ENCODE measurements around the gene CALCA.

The CALCA gene

DNA sequence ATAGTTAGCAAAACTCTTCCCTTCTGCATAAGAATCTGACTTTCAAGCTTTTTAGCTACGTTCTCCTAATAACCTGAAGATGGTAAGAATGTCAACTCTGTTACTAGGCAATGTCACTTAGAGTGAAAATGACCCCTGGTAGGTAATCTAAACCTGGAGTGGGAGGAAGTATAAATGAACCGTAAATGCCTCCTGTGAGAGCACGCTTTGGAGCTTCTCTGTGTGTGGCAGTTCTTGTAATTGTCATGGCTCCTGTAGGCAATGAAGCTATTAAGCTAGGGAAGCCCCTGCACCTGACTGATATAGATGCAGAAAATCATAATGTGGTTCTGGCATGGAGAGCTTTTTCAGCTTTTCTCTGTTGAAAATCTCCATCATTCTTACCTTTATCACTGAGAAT, 29.4 kb downstream of the CALCA start:
- no peak for DNase-seq

DNA sequence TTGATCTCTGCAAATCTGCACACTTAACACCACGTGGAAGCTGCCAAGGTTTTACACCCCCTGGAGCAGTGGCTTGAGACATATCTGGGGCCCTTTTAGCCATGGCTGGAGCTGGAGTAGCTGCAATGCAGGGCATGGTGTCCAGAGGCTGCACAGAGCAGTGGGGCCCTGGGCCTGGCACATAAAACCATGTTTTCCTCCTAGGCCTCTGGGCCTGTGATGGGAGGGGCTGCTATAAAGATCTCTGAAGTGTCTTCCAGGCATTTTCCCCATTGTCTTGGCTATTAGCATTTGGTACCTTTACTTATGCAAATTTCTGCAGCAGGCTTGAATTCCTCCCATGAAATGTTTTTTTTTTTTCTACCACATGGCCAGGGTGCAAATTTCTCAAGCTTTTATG, 33.2 kb downstream of the CALCA start:
- DNase-seq, result no peak

DNA sequence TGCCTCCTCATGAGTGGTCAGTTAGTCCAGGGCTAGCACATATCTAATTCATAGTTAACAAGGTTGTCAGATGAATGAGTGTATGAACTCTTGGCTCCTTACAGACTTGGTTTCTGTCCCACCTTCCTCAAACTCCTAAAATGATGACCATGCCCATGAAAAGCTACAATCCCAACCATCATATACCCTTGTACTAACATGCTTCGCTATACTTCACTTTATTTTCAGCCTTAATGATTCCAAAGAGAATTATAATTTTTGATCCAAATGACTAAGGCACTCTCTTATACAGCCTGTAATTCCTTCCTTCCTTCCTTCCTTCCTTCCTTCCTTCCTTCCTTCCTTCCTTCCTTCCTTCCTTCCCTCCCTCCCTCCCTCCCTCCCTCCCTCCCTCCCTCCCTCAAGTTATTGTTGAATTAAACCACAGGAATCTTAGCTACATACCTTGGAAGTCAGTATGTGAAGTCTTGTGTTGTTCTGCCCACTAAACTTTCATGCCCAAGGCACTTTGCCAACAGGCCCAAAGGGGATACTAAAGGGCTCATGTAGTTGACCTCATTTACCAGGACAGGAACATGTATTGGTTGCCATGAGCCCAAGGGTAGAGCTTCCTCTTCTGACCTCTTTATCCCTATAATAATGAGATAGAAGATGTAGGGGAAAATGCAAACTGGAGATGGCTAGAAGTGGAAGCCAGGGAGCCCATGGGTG, 37.4 kb downstream of the CALCA start:
- no peak for DNase-seq

DNA sequence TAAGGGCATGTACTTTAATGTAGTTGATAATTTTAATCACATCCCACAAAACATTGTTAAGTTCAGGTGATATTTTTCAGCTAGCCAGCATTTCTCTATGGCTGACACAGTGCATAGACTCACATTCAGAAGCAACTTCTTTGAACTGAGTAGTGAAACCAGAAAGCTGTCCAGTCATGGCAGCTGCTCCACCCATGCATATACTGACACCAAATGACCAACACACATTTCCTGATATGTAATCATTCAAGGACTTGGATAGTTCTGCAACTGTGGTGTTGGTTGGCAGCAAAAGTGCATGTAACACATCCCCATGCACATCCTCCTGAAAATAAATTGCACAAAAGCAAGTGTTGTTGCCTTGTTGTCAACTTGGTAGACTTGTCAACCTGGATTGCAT, 39.7 kb downstream of the CALCA start:
- DNase-seq, result no peak

DNA sequence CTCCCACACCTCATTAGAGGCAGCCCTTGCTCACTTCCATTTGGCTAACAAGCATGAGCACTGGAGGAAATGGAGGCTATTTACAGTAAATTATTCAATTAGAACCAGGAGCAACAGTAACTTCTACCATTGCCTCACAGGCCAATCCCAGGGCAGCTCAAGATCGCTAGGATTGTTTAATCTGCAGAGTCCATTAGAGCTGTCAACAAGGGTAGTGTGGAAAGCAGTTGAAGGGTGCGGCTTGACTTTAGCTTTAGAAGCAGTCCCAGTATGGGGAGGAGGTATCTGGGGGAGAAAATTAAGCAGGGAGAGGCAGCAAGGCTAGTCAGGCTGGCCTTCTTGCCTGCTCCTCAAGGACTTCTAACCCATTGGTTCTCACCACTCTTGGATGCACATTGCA, 41.8 kb downstream of the CALCA start:
- DNase-seq, result no peak

DNA sequence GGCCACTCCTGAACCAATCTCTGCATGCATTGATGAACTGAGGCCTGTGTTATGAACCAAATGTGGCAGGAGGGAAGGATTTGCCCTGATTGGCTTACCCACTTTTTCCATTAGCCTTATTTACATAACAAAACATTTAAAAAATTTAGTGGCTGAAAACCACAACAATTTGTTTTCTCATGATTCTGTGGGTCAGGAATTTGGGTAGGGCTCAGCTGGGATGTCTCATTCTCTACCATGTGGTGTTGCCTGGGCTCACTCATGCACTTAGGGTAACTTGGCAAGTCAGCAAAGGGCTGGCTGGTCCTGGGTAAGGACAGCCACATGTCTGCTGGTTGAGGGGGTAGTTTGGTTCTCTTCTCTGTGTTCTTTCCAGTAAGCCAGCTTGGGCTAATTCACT, 45.0 kb downstream of the CALCA start:
- no peak for DNase-seq

DNA sequence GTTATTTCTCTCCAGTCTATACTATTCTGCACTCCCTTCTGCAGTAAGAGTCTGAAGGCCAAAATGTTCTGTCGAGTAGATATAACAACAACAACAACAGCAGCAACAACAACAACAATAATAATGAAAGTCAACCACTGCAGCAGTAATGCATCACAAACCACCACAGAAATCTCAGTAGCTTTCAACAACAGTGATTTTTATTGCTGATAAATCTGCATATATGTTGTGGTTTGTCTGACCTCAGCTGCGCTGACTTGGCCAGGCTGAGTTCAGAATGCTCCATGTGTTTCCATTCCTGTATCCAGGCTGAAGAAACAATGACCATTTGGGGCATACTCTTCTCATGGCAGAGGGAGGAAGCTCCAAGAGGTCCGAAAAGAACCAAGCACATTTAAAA, 47.8 kb downstream of the CALCA start:
- no peak for DNase-seq

All from activated gamma-delta T cell (primary cell).